ENCODE results near the gene GPR157. TPM values are rescaled to one million over a fixed set of nuclear protein-coding genes. Genes with fewer than 3 reads are reported as not detected.
"Not testable (repeated sequence)": the region's sequence is repeated elsewhere in the genome, so short reads cannot be mapped to it uniquely, and the experiment has no call there.

The GPR157 gene
- polyA plus RNA-seq, 4 donors: 0.81 to 2.4 (median 1.7) TPM

- no peak for DNase-seq (ENCODE audit: low read depth in 4 of 4, low spot score in 3 of 4)
These were observed 8.5 kb downstream of the GPR157 start for GRCh38 chr1:9120312-9120958.

GRCh38 chr1:9119745-9120144, 9.2 kb downstream of the GPR157 start:
- no peak for DNase-seq (ENCODE audit: low read depth in 4 of 4, low spot score in 3 of 4)

GRCh38 chr1:9118186-9118585, 10.7 kb downstream of the GPR157 start:
- no peak for DNase-seq (ENCODE audit: low read depth in 4 of 4, low spot score in 3 of 4)

- DNase-seq (ENCODE audit: low read depth in 4 of 4, low spot score in 3 of 4): no peak
These were observed 13.3 kb downstream of the GPR157 start for GRCh38 chr1:9115351-9116205.

- no peak for DNase-seq (ENCODE audit: low read depth in 4 of 4, low spot score in 3 of 4)
These were observed 15.7 kb downstream of the GPR157 start for GRCh38 chr1:9112961-9113880.

GRCh38 chr1:9111957-9112356, 16.9 kb downstream of the GPR157 start:
- no peak for DNase-seq (ENCODE audit: low read depth in 4 of 4, low spot score in 3 of 4)

GRCh38 chr1:9111357-9111691, 17.6 kb downstream of the GPR157 start:
- no peak for DNase-seq (ENCODE audit: low read depth in 4 of 4, low spot score in 3 of 4)

- DNase-seq (ENCODE audit: low read depth in 4 of 4, low spot score in 3 of 4): peak; percentile 67 to 78 (median 70)
These were observed 18.1 kb downstream of the GPR157 start for GRCh38 chr1:9110669-9111356.

GRCh38 chr1:9108056-9108665, 20.7 kb downstream of the GPR157 start:
- DNase-seq (ENCODE audit: low read depth in 4 of 4, low spot score in 3 of 4): no peak

- DNase-seq (ENCODE audit: low read depth in 4 of 4, low spot score in 3 of 4): no peak
These were observed 21.8 kb downstream of the GPR157 start for GRCh38 chr1:9107136-9107535.

GRCh38 chr1:9106286-9106685, 22.6 kb downstream of the GPR157 start:
- no peak for DNase-seq (ENCODE audit: low read depth in 4 of 4, low spot score in 3 of 4)

- DNase-seq (ENCODE audit: low read depth in 4 of 4, low spot score in 3 of 4): no peak
These were observed 23.5 kb downstream of the GPR157 start for GRCh38 chr1:9105336-9105867.

- DNase-seq (ENCODE audit: low read depth in 4 of 4, low spot score in 3 of 4): peak in 2 of 4 donors; percentile 29 to 31
These were observed 27.3 kb downstream of the GPR157 start for GRCh38 chr1:9101510-9102146.

GRCh38 chr1:9100471-9101043, 28.3 kb downstream of the GPR157 start:
- DNase-seq (ENCODE audit: low read depth in 4 of 4, low spot score in 3 of 4): no peak

- no peak for DNase-seq (ENCODE audit: low read depth in 4 of 4, low spot score in 3 of 4)
These were observed 29.3 kb downstream of the GPR157 start for GRCh38 chr1:9099555-9099954.

- DNase-seq (ENCODE audit: low read depth in 4 of 4, low spot score in 3 of 4): no peak
These were observed 30.8 kb downstream of the GPR157 start for GRCh38 chr1:9097947-9098705.

GRCh38 chr1:9095818-9096217, 33.1 kb downstream of the GPR157 start:
- no peak for DNase-seq (ENCODE audit: low read depth in 4 of 4, low spot score in 3 of 4)

- not testable (repeated sequence) for DNase-seq (ENCODE audit: low read depth in 4 of 4, low spot score in 3 of 4)
These were observed 34.8 kb downstream of the GPR157 start for GRCh38 chr1:9093996-9094595.

All from left renal pelvis (tissue), 4 donors.